ENCODE results near the gene TOP3A.
"Not testable (repeated sequence)": the region's sequence is repeated elsewhere in the genome, so short reads cannot be mapped to it uniquely, and the experiment has no call there.

DNA sequence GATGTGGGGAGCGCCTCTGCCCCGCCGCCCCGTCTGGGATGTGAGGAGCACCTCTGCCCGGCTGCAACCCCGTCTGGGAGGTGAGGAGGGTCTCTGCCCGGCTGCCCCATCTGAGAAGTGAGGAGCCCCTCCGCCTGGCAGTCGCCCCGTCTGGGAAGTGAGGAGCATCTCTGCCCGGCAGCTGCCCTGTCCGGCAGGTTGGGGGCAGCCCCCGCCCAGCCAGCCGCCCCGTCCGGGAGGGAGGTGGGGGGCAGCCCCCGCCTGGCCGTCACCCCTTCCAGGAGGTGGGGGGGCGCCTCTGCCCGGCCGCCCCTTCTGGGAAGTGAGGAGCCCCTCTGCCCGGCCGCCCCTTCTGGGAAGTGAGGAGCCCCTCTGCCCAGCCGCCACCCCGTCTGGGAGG, 23.4 kb upstream of the TOP3A start:
- TF ChIP-seq, protein P1, sequence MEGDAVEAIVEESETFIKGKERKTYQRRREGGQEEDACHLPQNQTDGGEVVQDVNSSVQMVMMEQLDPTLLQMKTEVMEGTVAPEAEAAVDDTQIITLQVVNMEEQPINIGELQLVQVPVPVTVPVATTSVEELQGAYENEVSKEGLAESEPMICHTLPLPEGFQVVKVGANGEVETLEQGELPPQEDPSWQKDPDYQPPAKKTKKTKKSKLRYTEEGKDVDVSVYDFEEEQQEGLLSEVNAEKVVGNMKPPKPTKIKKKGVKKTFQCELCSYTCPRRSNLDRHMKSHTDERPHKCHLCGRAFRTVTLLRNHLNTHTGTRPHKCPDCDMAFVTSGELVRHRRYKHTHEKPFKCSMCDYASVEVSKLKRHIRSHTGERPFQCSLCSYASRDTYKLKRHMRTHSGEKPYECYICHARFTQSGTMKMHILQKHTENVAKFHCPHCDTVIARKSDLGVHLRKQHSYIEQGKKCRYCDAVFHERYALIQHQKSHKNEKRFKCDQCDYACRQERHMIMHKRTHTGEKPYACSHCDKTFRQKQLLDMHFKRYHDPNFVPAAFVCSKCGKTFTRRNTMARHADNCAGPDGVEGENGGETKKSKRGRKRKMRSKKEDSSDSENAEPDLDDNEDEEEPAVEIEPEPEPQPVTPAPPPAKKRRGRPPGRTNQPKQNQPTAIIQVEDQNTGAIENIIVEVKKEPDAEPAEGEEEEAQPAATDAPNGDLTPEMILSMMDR (optimal IDR thresholded peaks at IDR 0.05 in 1 of 3, IDR thresholded peaks at IDR 0.05 in 1 of 3, conservative IDR thresholded peaks at IDR 0.05 in 1 of 3; ENCODE audit: extremely low read depth in 1 of 3, insufficient read depth in 2 of 3, low read length in 3 of 3), result not testable (repeated sequence)
- TF ChIP-seq EZH2 (IDR thresholded peaks at IDR 0.05; ENCODE audit: low read length), result not testable (repeated sequence)

All from keratinocyte (primary cell).